ENCODE data around the gene MCC.

GRCh38 chr5:113042491-113043243 lies 445.6 kb downstream of the MCC start:
- no peak for TF ChIP-seq TAF1 (IDR thresholded peaks at IDR 0.05; ENCODE audit: low read depth, low read length)
- no peak for TF ChIP-seq POLR2AphosphoS5 (IDR thresholded peaks at IDR 0.05; ENCODE audit: low read depth, low read length)
- TF ChIP-seq POLR2A (IDR thresholded peaks at IDR 0.05; ENCODE audit: low read depth, low read length): no peak
- TF ChIP-seq PAX5 (IDR thresholded peaks at IDR 0.05; ENCODE audit: insufficient read depth, low read length, severe bottlenecking): no peak
- no peak for TF ChIP-seq POU2F2 (IDR thresholded peaks at IDR 0.05; ENCODE audit: low read depth, low read length)
- TF ChIP-seq SPI1 (IDR thresholded peaks at IDR 0.05; ENCODE audit: low read depth, low read length): no peak

Measured in GM12891 (cell line).